Retinal pigment epithelial cell (primary cell): Measurements from ENCODE around the gene SIK3.
A peak's percentile ranks its signal among the peaks of the same experiment; 100 is the strongest.

ENCODE experiments used
- DNase-seq: peaks from one replicate; pipeline ENCODE4 v3.0.0-alpha.2; 2010; ENCODE audit warnings: low read depth
- H3K4me3 ChIP-seq: 2 replicates; pipeline ENCODE4 v1.5.1; 2011; ENCODE audit warnings: mild to moderate bottlenecking, low read length, control low read depth, moderate library complexity
- CTCF ChIP-seq: conservative IDR thresholded peaks from 2 replicates; pipeline ENCODE4 v1.5.1; 2011; ENCODE audit warnings: low read depth, low read length, control low read depth, inconsistent platforms

Gene SIK3

GRCh38 chr11:116885951-116886655 is 212.1 kb downstream of the SIK3 start:
- peak; percentile 13 for DNase-seq
- H3K4me3 ChIP-seq = no peak overlapping the region
- no peak for TF ChIP-seq CTCF

- no peak overlapping the region for H3K4me3 ChIP-seq
- no peak for DNase-seq
Measured at GRCh38 chr11:116882386-116882785, 215.8 kb downstream of the SIK3 start.

GRCh38 chr11:116881143-116881542 is 217.1 kb downstream of the SIK3 start:
- DNase-seq = no peak
- TF ChIP-seq CTCF = no peak
- H3K4me3 ChIP-seq = no peak overlapping the region

More at GRCh38 chr11:116882386-116882785, 215.8 kb downstream of the SIK3 start:
- TF ChIP-seq CTCF = no peak

GRCh38 chr11:116879800-116880625 is 218.2 kb downstream of the SIK3 start:
- no peak overlapping the region for H3K4me3 ChIP-seq
- peak; percentile 39 for DNase-seq
- peak; percentile 84 for TF ChIP-seq CTCF

- no peak overlapping the region for H3K4me3 ChIP-seq
- no peak for DNase-seq
- no peak for TF ChIP-seq CTCF
Measured at GRCh38 chr11:116876656-116877055, 221.6 kb downstream of the SIK3 start.

GRCh38 chr11:116875194-116875593 is 223.0 kb downstream of the SIK3 start:
- DNase-seq = no peak

More at GRCh38 chr11:116875194-116875593, 223.0 kb downstream of the SIK3 start:
- no peak overlapping the region for H3K4me3 ChIP-seq
- TF ChIP-seq CTCF = no peak
